ENCODE data around the gene COPS4.
"Not testable (repeated sequence)": the region's sequence is repeated elsewhere in the genome, so short reads cannot be mapped to it uniquely, and the experiment has no call there.

COPS4 gene

GRCh38 chr4:83089410-83090157 is 54.6 kb downstream of the COPS4 start:
- no peak for DNase-seq

GRCh38 chr4:83093060-83093640 is 58.2 kb downstream of the COPS4 start:
- DNase-seq = no peak

- DNase-seq = no peak
Measured at GRCh38 chr4:83096397-83096796, 61.4 kb downstream of the COPS4 start.

GRCh38 chr4:83104991-83105390 is 70.0 kb downstream of the COPS4 start:
- no peak for DNase-seq

GRCh38 chr4:83107631-83108030 is 72.6 kb downstream of the COPS4 start:
- peak; percentile 87 for DNase-seq

GRCh38 chr4:83108101-83108861 is 73.3 kb downstream of the COPS4 start:
- peak; percentile 74 for DNase-seq

GRCh38 chr4:83109480-83110222 is 74.7 kb downstream of the COPS4 start:
- DNase-seq = peak; percentile 85

GRCh38 chr4:83110223-83110945 is 75.4 kb downstream of the COPS4 start:
- peak; percentile 96 for DNase-seq

- no peak for DNase-seq
Measured at GRCh38 chr4:83110970-83111750, 76.2 kb downstream of the COPS4 start.

GRCh38 chr4:83111751-83112141 is 76.8 kb downstream of the COPS4 start:
- not testable (repeated sequence) for DNase-seq

- DNase-seq = peak; percentile 66
Measured at GRCh38 chr4:83112231-83112630, 77.2 kb downstream of the COPS4 start.

GRCh38 chr4:83112678-83113428 is 77.9 kb downstream of the COPS4 start:
- peak; percentile 77 for DNase-seq

GRCh38 chr4:83113429-83113786 is 78.4 kb downstream of the COPS4 start:
- DNase-seq = no peak

GRCh38 chr4:83114576-83114975 is 79.6 kb downstream of the COPS4 start, which contains the start of gene PLAC8:
TSS of gene PLAC8 (minus strand) at chr4:83114729. CDS start at chr4:83107921, 6,808 bp downstream.
- no peak for DNase-seq

GRCh38 chr4:83115000-83115399 is 80.0 kb downstream of the COPS4 start:
- no peak for DNase-seq

- DNase-seq = no peak
Measured at GRCh38 chr4:83115656-83116285, 80.8 kb downstream of the COPS4 start.

GRCh38 chr4:83118869-83119268 is 83.9 kb downstream of the COPS4 start:
- DNase-seq = no peak

- DNase-seq = no peak
Measured at GRCh38 chr4:83121246-83121645, 86.3 kb downstream of the COPS4 start.

GRCh38 chr4:83124111-83124780 is 89.3 kb downstream of the COPS4 start:
- DNase-seq = no peak
